ENCODE measurements around the gene MYO1G. TPM values are rescaled to one million over a fixed set of nuclear protein-coding genes. Genes with fewer than 3 reads are reported as not detected.

MYO1G gene
- total and polyA plus RNA-seq, 10 of the 15 experiments (the other 5 are each of a cell fraction or from before 2014, with no cell fraction given): 1.8 to 232 (median 134) TPM

DNA sequence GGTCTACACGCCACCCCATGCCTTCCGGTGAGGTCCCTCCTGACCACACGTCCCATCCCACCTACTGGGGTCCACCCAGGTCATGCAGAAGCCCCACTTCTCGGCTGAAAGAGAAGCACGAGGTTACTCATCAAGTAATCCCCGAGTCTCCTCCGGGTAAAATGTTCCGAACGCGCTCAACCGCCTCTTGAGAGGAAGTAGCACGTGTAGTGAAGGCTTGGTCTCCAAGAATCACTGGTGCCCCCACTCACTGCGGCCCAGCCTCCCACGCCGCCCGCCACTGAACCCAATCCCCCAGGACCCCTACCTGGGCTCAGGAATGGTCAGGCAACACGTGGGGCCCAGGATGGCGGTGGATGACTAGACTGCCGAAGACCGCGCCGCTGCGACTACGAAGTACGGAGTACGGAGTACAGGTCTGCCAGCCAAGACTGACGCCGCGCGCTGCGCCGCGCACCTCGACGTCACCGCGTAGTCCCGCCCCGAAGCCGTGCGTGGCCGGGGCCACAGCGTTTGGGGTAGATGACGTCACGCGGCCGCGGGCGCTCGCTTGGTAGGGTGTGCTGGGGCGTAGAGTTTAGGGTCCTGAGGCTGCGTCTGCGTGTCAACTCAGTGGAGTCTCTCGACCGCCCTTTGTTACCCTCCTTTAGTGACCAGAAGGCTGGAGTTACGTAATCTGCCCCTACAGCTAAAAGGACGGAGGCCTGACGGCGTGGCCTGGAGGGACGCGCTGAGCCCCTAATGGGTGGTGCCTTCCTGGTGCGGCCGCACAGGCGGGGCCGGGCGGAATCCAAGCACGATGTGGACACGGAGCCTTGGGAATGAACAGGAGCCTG lies 7.6 kb upstream of the MYO1G start:
- ATAC-seq (peak; percentile 90), DNase-seq (ENCODE audit: low read depth, low spot score) (peak; percentile 84), FAIRE-seq (peak; percentile 91)
- Histone ChIP-seq H3K4me2 (ENCODE audit: control insufficient read depth, insufficient read depth) (peak overlapping the region; percentile 94), H3K27ac (ENCODE audit: control insufficient read depth, insufficient read depth) (peak overlapping the region; percentile 86), H3K27me3 (replicated peaks in 1 of 2; ENCODE audit: control insufficient read depth in 2 of 2, insufficient read depth in 2 of 2, low read length in 1 of 2) (no peaks in the 10 kb centered on the region), H3K9me3 (replicated peaks; ENCODE audit: control insufficient read depth, insufficient read depth, low read length) (no peaks in the 10 kb centered on the region), H3K4me3 (peak overlapping the region; percentile 93), H2AFZ (ENCODE audit: control insufficient read depth, low read depth, low read length) (peak overlapping the region; percentile 86), H3K79me2 (ENCODE audit: control insufficient read depth, insufficient read depth, low read length) (peaks cover 51% of the 10 kb centered on the region), H3K4me1 (ENCODE audit: control insufficient read depth, insufficient read depth, low read length) (peaks cover 22% of the 10 kb centered on the region), H4K20me1 (ENCODE audit: control insufficient read depth, insufficient read depth) (peaks cover 3% of the 10 kb centered on the region), H3K36me3 (ENCODE audit: control insufficient read depth in 2 of 2, insufficient read depth in 2 of 2, low read length in 1 of 2) (peaks cover 19 to 21% of the 10 kb centered on the region in 2 experiments), H3K9ac (ENCODE audit: control insufficient read depth, insufficient read depth, low read length) (peak overlapping the region; percentile 82)
- under 1% methylated on average over 68 of the region's 68 CpGs for WGBS (ENCODE audit: insufficient coverage, insufficient replicate concordance, low lambda C conversion rate, missing lambda C conversion rate)
- intact Hi-C loops (cut with micrococcal nuclease; ENCODE audit: unreplicated experiment): loop anchor here (1.0 kb wide), 1 partner anchor 13 kb away; no protein-coding TSS in a partner anchor
- in situ Hi-C loops (cut with MboI): no loop called here
- ChIA-PET SMC1A (ENCODE audit: uncharacterized antibody, unreplicated experiment) (interaction anchor here (0.7 to 16.7 kb wide), 6 partner anchors 13 to 149 kb away, joined by 3 to 303 read pairs (median 4); partner anchors contain the start of gene CCM2), RAD21 (ENCODE audit: unreplicated experiment) (interaction anchor here (0.7 to 14.6 kb wide), 3 partner anchors 13 to 41 kb away, joined by 6 to 303 read pairs (median 33); partner anchors contain the start of gene CCM2), CTCF (interaction anchor here (0.9 to 5.9 kb wide), 3 partner anchors 8 to 15 kb away, joined by 5 to 48 read pairs (median 6); partner anchors contain the start of gene MYO1G), POLR2A (interaction anchor here (0.6 to 16.1 kb wide), 10 partner anchors 8 to 150 kb away, joined by 3 to 280 read pairs (median 4); partner anchors contain the start of genes CCM2, H2AZ2 and TBRG4)
- no TSS peak for BruUV-seq (replicated peaks)
- TF ChIP-seq SIX5 (IDR thresholded peaks at IDR 0.05; ENCODE audit: low read depth, low read length, severe bottlenecking) (no peak), KLF5 (IDR thresholded peaks at IDR 0.05; ENCODE audit: partially characterized antibody) (peak; percentile 85), NRF1 (conservative IDR thresholded peaks at IDR 0.05; ENCODE audit: low read depth, low read length) (peak; percentile 26; the same call in 1 of the 2 replicates), PAX5 (IDR thresholded peaks at IDR 0.05; ENCODE audit: borderline replicate concordance, low read depth, low read length) (peak; percentile 79; the same call in 1 of the 2 replicates), BHLHE40 (IDR thresholded peaks at IDR 0.05; ENCODE audit: borderline replicate concordance in 1 of 2, low read depth in 2 of 2, low read length in 1 of 2) (peak; percentile 68 to 88; a peak in 3 of 4 replicates), SRF (IDR thresholded peaks at IDR 0.05; ENCODE audit: low read depth in 2 of 2, low read length in 2 of 2) (peak; percentile 21 to 31; a peak in 1 of 4 replicates), RBBP5 (conservative IDR thresholded peaks at IDR 0.05) (peak; percentile 97), YY1 (IDR thresholded peaks at IDR 0.05; ENCODE audit: low read depth, low read length) (peak; percentile 74), JUND (IDR thresholded peaks at IDR 0.05; ENCODE audit: low read depth, low read length) (peak; percentile 85), POLR2A (IDR thresholded peaks at IDR 0.05; ENCODE audit: low read depth, low read length) (peak; percentile 100), POLR2AphosphoS5 (IDR thresholded peaks at IDR 0.05; ENCODE audit: low read length) (peak; percentile 100), KAT2A (conservative IDR thresholded peaks at IDR 0.05; ENCODE audit: control insufficient read depth, low read depth, low read length) (no peak), ESRRA (IDR thresholded peaks at IDR 0.05; ENCODE audit: low read length) (no peak), HDGF (IDR thresholded peaks at IDR 0.05) (0 out of 2 replicates have a peak, but pooled peaks have one; percentile 58), EGR1 (IDR thresholded peaks at IDR 0.05; ENCODE audit: borderline replicate concordance in 1 of 2, low read depth in 2 of 2, low read length in 2 of 2) (peak; percentile 33 to 97; a peak in 2 of 3 replicates), EP300 (IDR thresholded peaks at IDR 0.05; ENCODE audit: borderline replicate concordance in 1 of 2, control insufficient read depth in 1 of 2, low read depth in 2 of 2, low read length in 2 of 2) (peak in 1 of 2 experiments; percentile 47; a peak in 1 of 4 replicates), RB1 (IDR thresholded peaks at IDR 0.05; ENCODE audit: borderline replicate concordance) (peak; percentile 85; the same call in 1 of the 2 replicates), STAT1 (conservative IDR thresholded peaks at IDR 0.05) (0 out of 2 replicates have a peak, but pooled peaks have one; percentile 25)
- TF ChIP-seq, protein P1, sequence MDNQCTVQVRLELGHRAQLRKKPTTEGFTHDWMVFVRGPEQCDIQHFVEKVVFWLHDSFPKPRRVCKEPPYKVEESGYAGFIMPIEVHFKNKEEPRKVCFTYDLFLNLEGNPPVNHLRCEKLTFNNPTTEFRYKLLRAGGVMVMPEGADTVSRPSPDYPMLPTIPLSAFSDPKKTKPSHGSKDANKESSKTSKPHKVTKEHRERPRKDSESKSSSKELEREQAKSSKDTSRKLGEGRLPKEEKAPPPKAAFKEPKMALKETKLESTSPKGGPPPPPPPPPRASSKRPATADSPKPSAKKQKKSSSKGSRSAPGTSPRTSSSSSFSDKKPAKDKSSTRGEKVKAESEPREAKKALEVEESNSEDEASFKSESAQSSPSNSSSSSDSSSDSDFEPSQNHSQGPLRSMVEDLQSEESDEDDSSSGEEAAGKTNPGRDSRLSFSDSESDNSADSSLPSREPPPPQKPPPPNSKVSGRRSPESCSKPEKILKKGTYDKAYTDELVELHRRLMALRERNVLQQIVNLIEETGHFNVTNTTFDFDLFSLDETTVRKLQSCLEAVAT (IDR thresholded peaks at IDR 0.05): peak; percentile 90

All from GM12878 (cell line).